ENCODE results near the gene ATP13A4. TPM values are rescaled to one million over a fixed set of nuclear protein-coding genes. Genes with fewer than 3 reads are reported as not detected.

The ATP13A4 gene
- total RNA-seq, 4 donors from 2014 or later = 0.56 TPM; not detected in 3

GRCh38 chr3:193372783-193373182 lies 181.9 kb downstream of the ATP13A4 start:
- intact Hi-C loops (cut with DNase I; ENCODE audit: low total_unique reads) (no loop called here), in situ Hi-C loops (cut with MboI; ENCODE audit: low sequenced_read_pairs in 4 of 4) (no loop called here)
- Histone ChIP-seq H3K9me3 (no peaks in the 10 kb centered on the region), H3K27me3 (no peaks in the 10 kb centered on the region), H3K27ac (no peak overlapping the region), H3K4me3 (no peak overlapping the region), H3K4me1 (no peaks in the 10 kb centered on the region), H3K36me3 (no peaks in the 10 kb centered on the region)
- DNase-seq = no peak
- TF ChIP-seq POLR2A (IDR thresholded peaks at IDR 0.05) (no peak), CTCF (IDR thresholded peaks at IDR 0.05 in 4 of 5, conservative IDR thresholded peaks at IDR 0.05 in 1 of 5) (no peak)
- ATAC-seq = no peak

GRCh38 chr3:193367868-193368267 lies 186.8 kb downstream of the ATP13A4 start:
- no peak for DNase-seq
- Histone ChIP-seq H3K27me3 (no peaks in the 10 kb centered on the region), H3K36me3 (no peaks in the 10 kb centered on the region), H3K4me1 (no peaks in the 10 kb centered on the region), H3K9me3 (no peaks in the 10 kb centered on the region), H3K27ac (no peak overlapping the region), H3K4me3 (no peak overlapping the region)
- intact Hi-C loops (cut with DNase I; ENCODE audit: low total_unique reads) = no loop called here
- in situ Hi-C loops (cut with MboI; ENCODE audit: low sequenced_read_pairs in 4 of 4) = no loop called here
- TF ChIP-seq POLR2A (IDR thresholded peaks at IDR 0.05) (no peak), CTCF (IDR thresholded peaks at IDR 0.05 in 4 of 5, conservative IDR thresholded peaks at IDR 0.05 in 1 of 5) (no peak)
- no peak for ATAC-seq

- no peaks in the 10 kb centered on the region for H3K27me3 ChIP-seq
- no peak for TF ChIP-seq POLR2A (IDR thresholded peaks at IDR 0.05)
- no peaks in the 10 kb centered on the region for H3K36me3 ChIP-seq
- in situ Hi-C loops (cut with MboI; ENCODE audit: low sequenced_read_pairs in 4 of 4) (no loop called here), intact Hi-C loops (cut with DNase I; ENCODE audit: low total_unique reads) (no loop called here)
- H3K9me3 ChIP-seq = no peaks in the 10 kb centered on the region
- ATAC-seq (peak; percentile 86 to 87), DNase-seq (no peak)
- H3K4me3 ChIP-seq = no peak overlapping the region
- H3K27ac ChIP-seq = peak overlapping the region in 2 of 4 donors; percentile 30 to 50
- H3K4me1 ChIP-seq = peaks cover 0 to 9% of the 10 kb centered on the region in 2 donors
Measured at GRCh38 chr3:193357291-193357690, 197.4 kb downstream of the ATP13A4 start.

- TF ChIP-seq CTCF (IDR thresholded peaks at IDR 0.05 in 4 of 5, conservative IDR thresholded peaks at IDR 0.05 in 1 of 5) (no peak), POLR2A (IDR thresholded peaks at IDR 0.05) (no peak)
- H3K9me3 ChIP-seq = no peaks in the 10 kb centered on the region
- ATAC-seq = no peak
- no peaks in the 10 kb centered on the region for H3K36me3 ChIP-seq
- H3K4me3 ChIP-seq = no peak overlapping the region
- intact Hi-C loops (cut with DNase I; ENCODE audit: low total_unique reads) (no loop called here), in situ Hi-C loops (cut with MboI; ENCODE audit: low sequenced_read_pairs in 4 of 4) (no loop called here)
- DNase-seq = no peak
- H3K4me1 ChIP-seq = peaks cover 0 to 9% of the 10 kb centered on the region in 2 donors
- no peak overlapping the region for H3K27ac ChIP-seq
- no peaks in the 10 kb centered on the region for H3K27me3 ChIP-seq
Measured at GRCh38 chr3:193354423-193354822, 200.3 kb downstream of the ATP13A4 start.

Other genes starting within 250 kb of the ATP13A4 start
- not detected for gene ATP13A5, start 176.1 kb downstream of the ATP13A4 start, total RNA-seq
- 10 to 100 TPM; 59.8 to 78.2 (median 72.2) TPM for gene OPA1, start 38.3 kb upstream of the ATP13A4 start, total RNA-seq

Measured in gastrocnemius medialis (tissue), 4 donors.